Astrocyte (in vitro differentiated cells and primary cell): ENCODE measurements around the gene DHX40. TPM values are rescaled to one million over a fixed set of nuclear protein-coding genes. Genes with fewer than 3 reads are reported as not detected.

Experiments used
- DNase-seq: peaks from one replicate; pipeline ENCODE4 v3.0.0-alpha.2; 2010; ENCODE audit warnings: low read depth
- FAIRE-seq: peaks from 2 replicates; lab custom pipeline; 2011; peaks lifted over from hg19 to GRCh38; lab: Jason Lieb, UNC
- H2AFZ ChIP-seq: 2 replicates; pipeline ENCODE4 v1.6.0; 2012; ENCODE audit warnings: low read depth, low read length, inconsistent platforms
- H3K27ac ChIP-seq: 2 replicates; pipeline ENCODE4 v1.5.1; 2011; ENCODE audit warnings: low read depth, low read length, inconsistent platforms
- H3K27me3 ChIP-seq: 2 replicates; pipeline ENCODE4 v1.6.0; 2011; ENCODE audit warnings: low read length, inconsistent platforms; ENCODE audit not compliant: insufficient read depth
- H3K36me3 ChIP-seq: 2 replicates; pipeline ENCODE4 v1.5.1; 2011; ENCODE audit warnings: low read length, inconsistent platforms; ENCODE audit not compliant: insufficient read depth
- H3K4me1 ChIP-seq: 2 replicates; pipeline ENCODE4 v1.5.1; 2011; ENCODE audit warnings: low read length, inconsistent platforms; ENCODE audit not compliant: insufficient read depth
- H3K4me2 ChIP-seq: 2 replicates; pipeline ENCODE4 v1.6.0; 2012; ENCODE audit warnings: low read length, inconsistent platforms
- H3K4me3 ChIP-seq: 2 replicates; pipeline ENCODE4 v1.5.1; 2011; ENCODE audit warnings: low read depth, mild to moderate bottlenecking, low read length, inconsistent platforms; ENCODE audit not compliant: insufficient read depth
- H3K79me2 ChIP-seq: 2 replicates; pipeline ENCODE4 v1.6.0; 2012; ENCODE audit warnings: mild to moderate bottlenecking, low read length, inconsistent platforms; ENCODE audit not compliant: insufficient read depth
- H3K9ac ChIP-seq: 2 replicates; pipeline ENCODE4 v1.6.0; 2012; ENCODE audit warnings: mild to moderate bottlenecking, low read length, inconsistent platforms
- H3K9me3 ChIP-seq: 2 replicates; pipeline ENCODE4 v1.5.1; 2012; ENCODE audit warnings: low read depth, mild to moderate bottlenecking, low read length, inconsistent platforms; ENCODE audit not compliant: insufficient read depth
- H4K20me1 ChIP-seq: 2 replicates; pipeline ENCODE4 v1.6.0; 2012; ENCODE audit warnings: low read length, inconsistent platforms; ENCODE audit not compliant: insufficient read depth
- H3K27ac Mint-ChIP-seq: one replicate; pipeline ENCODE4 v1.8.0; 2021; ENCODE audit warnings: mild to moderate bottlenecking, mixed read lengths; ENCODE audit not compliant: unreplicated experiment
- H3K27me3 Mint-ChIP-seq: one replicate; pipeline ENCODE4 v1.8.0; 2021; ENCODE audit warnings: low read depth, mixed read lengths; ENCODE audit not compliant: unreplicated experiment
- H3K36me3 Mint-ChIP-seq: one replicate; pipeline ENCODE4 v1.8.0; 2021; ENCODE audit warnings: low read depth, mixed read lengths; ENCODE audit not compliant: unreplicated experiment
- H3K4me1 Mint-ChIP-seq: one replicate; pipeline ENCODE4 v1.8.0; 2021; ENCODE audit warnings: low read depth, mixed read lengths; ENCODE audit not compliant: unreplicated experiment
- H3K4me3 Mint-ChIP-seq: one replicate; pipeline ENCODE4 v1.8.0; 2021; ENCODE audit warnings: mild to moderate bottlenecking, moderate library complexity, mixed read lengths; ENCODE audit not compliant: unreplicated experiment
- H3K9me3 Mint-ChIP-seq: one replicate; pipeline ENCODE4 v1.8.0; 2021; ENCODE audit warnings: mild to moderate bottlenecking, mixed read lengths; ENCODE audit not compliant: unreplicated experiment
- EZH2 ChIP-seq: IDR thresholded peaks from 2 replicates; pipeline ENCODE4 v1.6.1; 2012; ENCODE audit warnings: mild to moderate bottlenecking, low read length, inconsistent platforms; ENCODE audit not compliant: insufficient read depth
- total RNA-seq: library from RNA; stranded (reverse); gene quantifications from 2 replicates; pipeline ENCODE4 v1.2.1, GENCODE V29; 2021
- TF ChIP-seq, protein P1 (sequence below): IDR thresholded peaks from 2 replicates; pipeline ENCODE4 v1.5.1; 2011; ENCODE audit warnings: low read depth, mild to moderate bottlenecking, inconsistent platforms, low read length, moderate library complexity; ENCODE audit not compliant: insufficient read depth

The DHX40 gene
- total RNA-seq, 1 donor from 2014 or later, result 31.0 TPM

DNA sequence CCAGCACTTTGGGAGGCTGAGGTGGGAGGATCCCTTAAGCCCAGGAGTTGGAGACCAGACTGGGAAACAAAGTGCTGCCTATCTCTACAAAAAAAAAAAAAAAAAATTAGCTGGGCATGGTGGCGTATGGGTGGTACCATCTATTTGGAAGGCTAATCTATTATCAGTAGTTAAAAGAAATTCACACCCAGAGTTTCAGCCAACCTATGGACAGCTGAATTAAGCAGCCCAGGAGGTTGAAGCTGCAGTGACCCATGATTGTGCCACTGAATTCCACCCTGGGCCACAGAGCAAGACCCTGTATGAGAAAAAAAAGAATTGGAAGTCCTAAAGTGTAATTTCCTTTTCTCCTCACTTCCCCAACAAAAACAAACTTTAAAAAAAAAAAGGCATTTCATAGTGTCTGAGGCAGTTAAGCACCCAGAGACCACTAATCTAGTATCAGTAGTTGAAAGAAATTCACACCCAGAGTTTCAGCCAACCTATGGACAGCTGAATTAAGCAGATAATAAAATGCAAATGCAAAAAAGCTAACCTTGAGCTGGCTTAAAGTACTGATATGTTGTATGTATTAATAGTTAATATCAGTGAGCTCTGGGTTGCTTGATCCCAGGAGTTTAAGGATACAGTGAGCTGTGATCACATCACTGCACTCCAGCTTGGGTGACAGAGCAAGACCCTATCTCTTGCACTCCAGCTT, 72.4 kb downstream of the DHX40 start:
- H3K9me3 Mint-ChIP-seq, result no peaks in the 10 kb centered on the region
- no peak for FAIRE-seq
- no peaks in the 10 kb centered on the region for H3K36me3 ChIP-seq
- TF ChIP-seq EZH2, result no peak
- TF ChIP-seq, protein P1, sequence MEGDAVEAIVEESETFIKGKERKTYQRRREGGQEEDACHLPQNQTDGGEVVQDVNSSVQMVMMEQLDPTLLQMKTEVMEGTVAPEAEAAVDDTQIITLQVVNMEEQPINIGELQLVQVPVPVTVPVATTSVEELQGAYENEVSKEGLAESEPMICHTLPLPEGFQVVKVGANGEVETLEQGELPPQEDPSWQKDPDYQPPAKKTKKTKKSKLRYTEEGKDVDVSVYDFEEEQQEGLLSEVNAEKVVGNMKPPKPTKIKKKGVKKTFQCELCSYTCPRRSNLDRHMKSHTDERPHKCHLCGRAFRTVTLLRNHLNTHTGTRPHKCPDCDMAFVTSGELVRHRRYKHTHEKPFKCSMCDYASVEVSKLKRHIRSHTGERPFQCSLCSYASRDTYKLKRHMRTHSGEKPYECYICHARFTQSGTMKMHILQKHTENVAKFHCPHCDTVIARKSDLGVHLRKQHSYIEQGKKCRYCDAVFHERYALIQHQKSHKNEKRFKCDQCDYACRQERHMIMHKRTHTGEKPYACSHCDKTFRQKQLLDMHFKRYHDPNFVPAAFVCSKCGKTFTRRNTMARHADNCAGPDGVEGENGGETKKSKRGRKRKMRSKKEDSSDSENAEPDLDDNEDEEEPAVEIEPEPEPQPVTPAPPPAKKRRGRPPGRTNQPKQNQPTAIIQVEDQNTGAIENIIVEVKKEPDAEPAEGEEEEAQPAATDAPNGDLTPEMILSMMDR, result no peak
- no peaks in the 10 kb centered on the region for H3K27me3 Mint-ChIP-seq
- peaks cover 7% of the 10 kb centered on the region for H3K4me1 ChIP-seq
- H3K27ac Mint-ChIP-seq, result peak overlapping the region; percentile 41
- no peak overlapping the region for H2AFZ ChIP-seq
- peaks cover 39% of the 10 kb centered on the region for H3K4me1 Mint-ChIP-seq
- H4K20me1 ChIP-seq, result peaks cover 95% of the 10 kb centered on the region
- H3K4me3 ChIP-seq, result no peak overlapping the region
- H3K27ac ChIP-seq, result no peak overlapping the region
- peaks cover 8% of the 10 kb centered on the region for H3K36me3 Mint-ChIP-seq
- no peak for DNase-seq
- no peaks in the 10 kb centered on the region for H3K9me3 ChIP-seq
- H3K79me2 ChIP-seq, result peaks cover 99% of the 10 kb centered on the region
- no peak overlapping the region for H3K4me3 Mint-ChIP-seq
- no peak overlapping the region for H3K9ac ChIP-seq
- H3K4me2 ChIP-seq, result no peak overlapping the region
- H3K27me3 ChIP-seq, result no peaks in the 10 kb centered on the region

DNA sequence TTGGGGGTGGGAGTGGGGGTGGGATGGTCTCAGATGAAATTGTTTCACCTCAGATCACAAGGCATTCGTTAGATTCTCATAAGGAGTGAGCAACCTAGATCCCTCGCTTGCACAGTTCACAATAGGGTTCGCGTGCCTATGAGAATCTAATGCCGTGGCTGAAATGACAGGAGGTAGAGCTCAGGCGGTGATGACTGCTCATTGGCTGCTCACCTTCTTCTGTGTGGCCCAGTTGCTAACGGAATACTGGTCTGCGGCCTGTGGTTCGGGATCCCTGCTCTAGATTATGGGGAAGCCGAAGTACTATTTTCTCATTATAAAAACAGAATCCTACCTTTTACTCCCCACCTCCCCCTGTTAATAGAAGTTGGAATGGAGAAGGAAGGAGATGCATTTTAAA, 73.1 kb downstream of the DHX40 start:
- Mint-ChIP-seq H3K4me1 (peaks cover 43% of the 10 kb centered on the region), H3K4me3 (no peak overlapping the region), H3K36me3 (peaks cover 8% of the 10 kb centered on the region), H3K27ac (no peak overlapping the region), H3K27me3 (no peaks in the 10 kb centered on the region), H3K9me3 (no peaks in the 10 kb centered on the region)
- Histone ChIP-seq H3K36me3 (no peaks in the 10 kb centered on the region), H3K79me2 (peaks cover 99% of the 10 kb centered on the region), H3K4me2 (no peak overlapping the region), H3K9me3 (no peaks in the 10 kb centered on the region), H3K27me3 (no peaks in the 10 kb centered on the region), H3K27ac (no peak overlapping the region), H4K20me1 (peaks cover 95% of the 10 kb centered on the region), H3K4me3 (no peak overlapping the region), H3K4me1 (peaks cover 7% of the 10 kb centered on the region), H2AFZ (no peak overlapping the region), H3K9ac (no peak overlapping the region)
- DNase-seq, result no peak
- TF ChIP-seq, protein P1, result no peak
- TF ChIP-seq EZH2, result no peak
- FAIRE-seq, result no peak
